Measurements from ENCODE around the gene GPX4.
A peak's percentile ranks its signal among the peaks of the same experiment; 100 is the strongest.

Gene GPX4

GRCh38 chr19:1082928-1083816, 20.6 kb upstream of the GPX4 start:
- TF ChIP-seq EZH2 (IDR thresholded peaks at IDR 0.05; ENCODE audit: borderline replicate concordance, low read depth, low read length, severe bottlenecking), result no peak
- TF ChIP-seq, protein P1, sequence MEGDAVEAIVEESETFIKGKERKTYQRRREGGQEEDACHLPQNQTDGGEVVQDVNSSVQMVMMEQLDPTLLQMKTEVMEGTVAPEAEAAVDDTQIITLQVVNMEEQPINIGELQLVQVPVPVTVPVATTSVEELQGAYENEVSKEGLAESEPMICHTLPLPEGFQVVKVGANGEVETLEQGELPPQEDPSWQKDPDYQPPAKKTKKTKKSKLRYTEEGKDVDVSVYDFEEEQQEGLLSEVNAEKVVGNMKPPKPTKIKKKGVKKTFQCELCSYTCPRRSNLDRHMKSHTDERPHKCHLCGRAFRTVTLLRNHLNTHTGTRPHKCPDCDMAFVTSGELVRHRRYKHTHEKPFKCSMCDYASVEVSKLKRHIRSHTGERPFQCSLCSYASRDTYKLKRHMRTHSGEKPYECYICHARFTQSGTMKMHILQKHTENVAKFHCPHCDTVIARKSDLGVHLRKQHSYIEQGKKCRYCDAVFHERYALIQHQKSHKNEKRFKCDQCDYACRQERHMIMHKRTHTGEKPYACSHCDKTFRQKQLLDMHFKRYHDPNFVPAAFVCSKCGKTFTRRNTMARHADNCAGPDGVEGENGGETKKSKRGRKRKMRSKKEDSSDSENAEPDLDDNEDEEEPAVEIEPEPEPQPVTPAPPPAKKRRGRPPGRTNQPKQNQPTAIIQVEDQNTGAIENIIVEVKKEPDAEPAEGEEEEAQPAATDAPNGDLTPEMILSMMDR (IDR thresholded peaks at IDR 0.05; ENCODE audit: borderline replicate concordance, extremely low read depth, low read length, poor library complexity, severe bottlenecking), result no peak
- H3K4me3 ChIP-seq (ENCODE audit: low read depth in 1 of 2, low read length in 2 of 2), result no peak overlapping the region
- no peak overlapping the region for H3K27ac ChIP-seq (ENCODE audit: low read length)
- peaks cover 26% of the 10 kb centered on the region for H4K20me1 ChIP-seq (ENCODE audit: insufficient read depth, low read length)
- no peak overlapping the region for H2AFZ ChIP-seq (ENCODE audit: low read depth, low read length)
- no peaks in the 10 kb centered on the region for H3K27me3 ChIP-seq (ENCODE audit: insufficient read depth, low read length, poor library complexity)
- DNase-seq (no peak), ATAC-seq (ENCODE audit: insufficient read depth, low read depth) (no peak)
- no peak overlapping the region for H3K4me2 ChIP-seq (ENCODE audit: insufficient read depth, low read length)
- H3K4me1 ChIP-seq (ENCODE audit: insufficient read depth, low read length), result no peaks in the 10 kb centered on the region
- no peak overlapping the region for H3K9ac ChIP-seq (ENCODE audit: low read depth, low read length)
- no peaks in the 10 kb centered on the region for H3K79me2 ChIP-seq (ENCODE audit: insufficient read depth, low read length)
- no peaks in the 10 kb centered on the region for H3K9me3 ChIP-seq (ENCODE audit: insufficient read depth, low read length, severe bottlenecking)
- H3K36me3 ChIP-seq (ENCODE audit: insufficient read depth, low read length), result peaks cover 91% of the 10 kb centered on the region

- H3K9ac ChIP-seq (ENCODE audit: low read depth, low read length), result no peak overlapping the region
- peaks cover 95% of the 10 kb centered on the region for H3K36me3 ChIP-seq (ENCODE audit: insufficient read depth, low read length)
- TF ChIP-seq, protein P1 (IDR thresholded peaks at IDR 0.05; ENCODE audit: borderline replicate concordance, extremely low read depth, low read length, poor library complexity, severe bottlenecking), result no peak
- TF ChIP-seq EZH2 (IDR thresholded peaks at IDR 0.05; ENCODE audit: borderline replicate concordance, low read depth, low read length, severe bottlenecking), result no peak
- ATAC-seq (ENCODE audit: insufficient read depth, low read depth) (no peak), DNase-seq (no peak)
- H3K9me3 ChIP-seq (ENCODE audit: insufficient read depth, low read length, severe bottlenecking), result no peaks in the 10 kb centered on the region
- H2AFZ ChIP-seq (ENCODE audit: low read depth, low read length), result no peak overlapping the region
- H3K4me2 ChIP-seq (ENCODE audit: insufficient read depth, low read length), result no peak overlapping the region
- no peaks in the 10 kb centered on the region for H3K27me3 ChIP-seq (ENCODE audit: insufficient read depth, low read length, poor library complexity)
- H3K4me1 ChIP-seq (ENCODE audit: insufficient read depth, low read length), result no peaks in the 10 kb centered on the region
- no peaks in the 10 kb centered on the region for H3K79me2 ChIP-seq (ENCODE audit: insufficient read depth, low read length)
- H3K4me3 ChIP-seq (ENCODE audit: low read depth in 1 of 2, low read length in 2 of 2), result no peak overlapping the region
- peaks cover 36% of the 10 kb centered on the region for H4K20me1 ChIP-seq (ENCODE audit: insufficient read depth, low read length)
- H3K27ac ChIP-seq (ENCODE audit: low read length), result no peak overlapping the region
Measured at GRCh38 chr19:1084024-1084868, 19.5 kb upstream of the GPX4 start.

DNA sequence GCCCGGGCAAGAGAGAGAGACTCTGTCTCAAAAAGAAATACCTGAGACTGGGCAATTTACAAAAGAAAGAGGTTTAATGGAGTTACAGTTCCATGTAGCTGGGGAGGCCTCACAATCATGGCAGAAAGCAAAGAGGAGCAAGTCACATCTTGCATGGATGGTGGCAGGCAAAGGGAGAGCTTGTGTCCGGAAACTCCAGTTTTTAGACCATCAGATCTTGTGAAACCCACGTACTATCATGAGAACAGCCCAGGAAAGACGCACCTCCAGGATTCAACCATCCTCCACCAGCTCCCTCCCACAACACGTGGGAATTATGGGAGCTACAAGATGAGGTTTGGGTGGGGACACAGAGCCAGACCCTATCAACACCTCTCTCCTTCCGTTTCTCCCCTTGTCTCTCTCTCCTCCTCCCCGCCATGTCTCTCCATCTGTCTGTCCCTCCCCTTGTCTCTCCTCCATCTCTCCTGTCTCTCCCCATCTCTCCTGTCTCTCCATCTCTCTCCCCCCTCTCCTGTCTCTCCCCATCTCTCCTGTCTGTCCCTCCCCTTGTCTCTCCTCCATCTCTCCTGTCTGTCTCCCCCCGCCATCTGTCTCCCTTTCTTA, 18.6 kb upstream of the GPX4 start:
- Histone ChIP-seq H3K79me2 (ENCODE audit: insufficient read depth, low read length) (no peaks in the 10 kb centered on the region), H3K4me2 (ENCODE audit: insufficient read depth, low read length) (no peak overlapping the region), H3K4me1 (ENCODE audit: insufficient read depth, low read length) (no peaks in the 10 kb centered on the region), H4K20me1 (ENCODE audit: insufficient read depth, low read length) (peaks cover 36% of the 10 kb centered on the region), H3K27me3 (ENCODE audit: insufficient read depth, low read length, poor library complexity) (no peaks in the 10 kb centered on the region), H2AFZ (ENCODE audit: low read depth, low read length) (no peak overlapping the region), H3K4me3 (ENCODE audit: low read depth in 1 of 2, low read length in 2 of 2) (no peak overlapping the region), H3K9ac (ENCODE audit: low read depth, low read length) (no peak overlapping the region; the same call in 1 of the 2 replicates), H3K36me3 (ENCODE audit: insufficient read depth, low read length) (peaks cover 93% of the 10 kb centered on the region), H3K9me3 (ENCODE audit: insufficient read depth, low read length, severe bottlenecking) (no peaks in the 10 kb centered on the region), H3K27ac (ENCODE audit: low read length) (no peak overlapping the region)
- DNase-seq (no peak), ATAC-seq (ENCODE audit: insufficient read depth, low read depth) (peak; percentile 2; the same call in 1 of the 3 replicates)
- TF ChIP-seq EZH2 (IDR thresholded peaks at IDR 0.05; ENCODE audit: borderline replicate concordance, low read depth, low read length, severe bottlenecking), result no peak
- TF ChIP-seq, protein P1 (IDR thresholded peaks at IDR 0.05; ENCODE audit: borderline replicate concordance, extremely low read depth, low read length, poor library complexity, severe bottlenecking), result no peak
